HG03045 (cell line): ENCODE measurements around the gene LARGE1.

Experiments
- ATAC-seq: cut with Tn5 transposase; IDR thresholded peaks from one replicate; pipeline ENCODE4 v1.9.1; 2021; ENCODE audit warnings: mild to moderate bottlenecking, moderate library complexity; ENCODE audit not compliant: unreplicated experiment

The LARGE1 gene

GRCh38 chr22:33920197-33920540 is at the start of gene LARGE1:
LARGE1 (minus strand) TSS chr22:33920476.
- ATAC-seq, result peak; percentile 25

GRCh38 chr22:33969045-33969444 is 48.8 kb upstream of the LARGE1 start:
- no peak for ATAC-seq

GRCh38 chr22:33964121-33964520 is 43.8 kb upstream of the LARGE1 start:
- ATAC-seq, result no peak

GRCh38 chr22:33962409-33962808 is 42.1 kb upstream of the LARGE1 start:
- no peak for ATAC-seq

GRCh38 chr22:33958741-33959140 is 38.5 kb upstream of the LARGE1 start:
- ATAC-seq, result no peak

- ATAC-seq, result no peak
Observed at GRCh38 chr22:33957086-33957485, 36.8 kb upstream of the LARGE1 start.

- ATAC-seq, result no peak
Observed at GRCh38 chr22:33952776-33953175, 32.5 kb upstream of the LARGE1 start.

GRCh38 chr22:33940741-33941140 is 20.5 kb upstream of the LARGE1 start:
- no peak for ATAC-seq

GRCh38 chr22:33932997-33933396 is 12.7 kb upstream of the LARGE1 start:
- ATAC-seq, result no peak

- ATAC-seq, result no peak
Observed at GRCh38 chr22:33931406-33931805, 11.1 kb upstream of the LARGE1 start.

- no peak for ATAC-seq
Observed at GRCh38 chr22:33927752-33928151, 7.5 kb upstream of the LARGE1 start.

- no peak for ATAC-seq
Observed at GRCh38 chr22:33925194-33925593, 4.9 kb upstream of the LARGE1 start.

GRCh38 chr22:33923660-33924246 is 3.5 kb upstream of the LARGE1 start:
- ATAC-seq, result no peak

- no peak for ATAC-seq
Observed at GRCh38 chr22:33923033-33923432, 2.8 kb upstream of the LARGE1 start.

GRCh38 chr22:33922349-33922681 is 2.0 kb upstream of the LARGE1 start:
- ATAC-seq, result no peak

GRCh38 chr22:33921525-33922348 is 1.5 kb upstream of the LARGE1 start:
- no peak for ATAC-seq

GRCh38 chr22:33920927-33921524 is 750 bp upstream of the LARGE1 start:
- peak; percentile 69 for ATAC-seq

- ATAC-seq, result peak; percentile 17
Observed at GRCh38 chr22:33919391-33920196, 682 bp downstream of the LARGE1 start.

- ATAC-seq, result no peak
Observed at GRCh38 chr22:33918676-33919365, 1.5 kb downstream of the LARGE1 start.

GRCh38 chr22:33917744-33918406 is 2.4 kb downstream of the LARGE1 start:
- ATAC-seq, result no peak
